Fibroblast of lung (primary cell): ENCODE results near the gene C4BPA. TPM values are rescaled to one million over a fixed set of nuclear protein-coding genes. Genes with fewer than 3 reads are reported as not detected.

Experiments used
- DNase-seq, 2 donors: peaks; one replicate each; pipeline versions ENCODE4 v3.0.0 to v3.0.0-alpha.2; 2010; ENCODE audit warnings: low read depth in 2 of 2
- H2AFZ ChIP-seq: 2 replicates; pipeline ENCODE4 v1.5.1; 2012; ENCODE audit warnings: low read length, control low read depth, inconsistent platforms
- H3K27ac ChIP-seq: 2 replicates; pipeline ENCODE4 v1.5.1; 2011; ENCODE audit warnings: low read length, control low read depth; ENCODE audit not compliant: insufficient read depth
- H3K27me3 ChIP-seq: 2 replicates; pipeline ENCODE4 v1.5.1; 2011; ENCODE audit warnings: mild to moderate bottlenecking, low read length; ENCODE audit not compliant: control insufficient read depth, insufficient read depth
- H3K36me3 ChIP-seq: 2 replicates; pipeline ENCODE4 v1.5.1; 2011; ENCODE audit warnings: low read length; ENCODE audit not compliant: control insufficient read depth, insufficient read depth
- H3K4me1 ChIP-seq: 2 replicates; pipeline ENCODE4 v1.5.1; 2011; ENCODE audit warnings: low read length; ENCODE audit not compliant: control insufficient read depth, insufficient read depth; ENCODE audit errors: extremely low read depth
- H3K4me2 ChIP-seq: 2 replicates; pipeline ENCODE4 v1.5.1; 2011; ENCODE audit warnings: low read length, control low read depth; ENCODE audit not compliant: insufficient read depth; ENCODE audit errors: extremely low read depth
- H3K4me3 ChIP-seq, 4 experiments: fragments of 200-600 bp in 1 of 4; sonication (generic) in 1 of 4; replicated peaks in 1 of 4; 2 replicates each; pipeline ENCODE4 v1.5.1; 2011 to 2016; ENCODE audit warnings: low read length in 4 of 4, low read depth in 3 of 4, mild to moderate bottlenecking in 3 of 4, control low read depth in 2 of 4, inconsistent platforms in 1 of 4, mixed read lengths in 1 of 4; ENCODE audit not compliant: insufficient read depth in 1 of 4; ENCODE audit errors: control extremely low read depth in 1 of 4
- H3K79me2 ChIP-seq: 2 replicates; pipeline ENCODE4 v1.5.1; 2012; ENCODE audit warnings: mild to moderate bottlenecking, low read length, inconsistent platforms; ENCODE audit not compliant: control insufficient read depth, insufficient read depth
- H3K9ac ChIP-seq: 2 replicates; pipeline ENCODE4 v1.5.1; 2011; ENCODE audit warnings: mild to moderate bottlenecking, low read length, control low read depth; ENCODE audit not compliant: insufficient read depth
- H3K9me3 ChIP-seq: 2 replicates; pipeline ENCODE4 v1.5.1; 2012; ENCODE audit warnings: low read depth, low read length; ENCODE audit not compliant: control insufficient read depth, insufficient read depth
- H4K20me1 ChIP-seq: 2 replicates; pipeline ENCODE4 v1.5.1; 2011; ENCODE audit warnings: low read length; ENCODE audit not compliant: control insufficient read depth, insufficient read depth; ENCODE audit errors: extremely low read depth
- CTCF ChIP-seq, 2 donors: IDR thresholded peaks in 1 of 2; conservative IDR thresholded peaks in 1 of 2; 1 replicate in 1 of 2; 2 replicates in 1 of 2; pipeline ENCODE4 v1.5.1; 2011 to 2012; ENCODE audit warnings: low read length in 2 of 2, control low read depth in 1 of 2, inconsistent platforms in 1 of 2, low read depth in 1 of 2, mild to moderate bottlenecking in 1 of 2
- EZH2 ChIP-seq: IDR thresholded peaks from 2 replicates; pipeline ENCODE4 v1.5.1; 2012; ENCODE audit warnings: low read length, control low read depth, mild to moderate bottlenecking; ENCODE audit errors: missing control alignments
- polyA plus RNA-seq, 2 donors: library from polyadenylated mRNA; depleted of rRNA in 1 of 2; stranded (reverse) in 1 of 2; unstranded in 1 of 2; fragments of >200 nt; gene quantifications; 2 replicates each; pipeline ENCODE4 v1.2.1, GENCODE V29; 2011 to 2012; ENCODE audit warnings: missing spikeins in 1 of 2
- total RNA-seq: library from RNA; depleted of rRNA; stranded (reverse); fragments of >200 nt; gene quantifications from 2 replicates; pipeline ENCODE4 v1.2.1, GENCODE V29; 2014

Gene C4BPA
- total and polyA plus RNA-seq, 2 donors (not counting 1 experiment from before 2014, with no cell fraction given): not detected

GRCh38 chr1:207124389-207124788 is 20.4 kb downstream of the C4BPA start:
- Histone ChIP-seq H3K27ac (no peak overlapping the region), H3K36me3 (no peaks in the 10 kb centered on the region), H3K9ac (no peak overlapping the region), H3K4me1 (no peaks in the 10 kb centered on the region), H3K4me2 (no peak overlapping the region), H3K4me3 (no peak overlapping the region), H3K9me3 (no peaks in the 10 kb centered on the region), H2AFZ (no peak overlapping the region), H3K27me3 (no peaks in the 10 kb centered on the region), H3K79me2 (no peaks in the 10 kb centered on the region), H4K20me1 (no peaks in the 10 kb centered on the region)
- TF ChIP-seq CTCF (conservative IDR thresholded peaks at IDR 0.05 in 1 of 2, IDR thresholded peaks at IDR 0.05 in 1 of 2; ENCODE audit: low read depth in 1 of 2, low read length in 2 of 2) (no peak), EZH2 (no peak)
- no peak for DNase-seq

GRCh38 chr1:207128336-207128921 is 24.4 kb downstream of the C4BPA start:
- Histone ChIP-seq H3K4me1 (no peaks in the 10 kb centered on the region), H2AFZ (no peak overlapping the region), H3K27ac (no peak overlapping the region), H3K79me2 (no peaks in the 10 kb centered on the region), H3K36me3 (no peaks in the 10 kb centered on the region), H3K4me3 (no peak overlapping the region), H4K20me1 (no peaks in the 10 kb centered on the region), H3K9me3 (no peaks in the 10 kb centered on the region), H3K27me3 (no peaks in the 10 kb centered on the region), H3K4me2 (no peak overlapping the region), H3K9ac (no peak overlapping the region)
- no peak for DNase-seq
- TF ChIP-seq CTCF (conservative IDR thresholded peaks at IDR 0.05 in 1 of 2, IDR thresholded peaks at IDR 0.05 in 1 of 2; ENCODE audit: low read depth in 1 of 2, low read length in 2 of 2) (no peak), EZH2 (no peak)

- H3K4me3 ChIP-seq: no peak overlapping the region
- no peaks in the 10 kb centered on the region for H3K4me1 ChIP-seq
- TF ChIP-seq CTCF (conservative IDR thresholded peaks at IDR 0.05 in 1 of 2, IDR thresholded peaks at IDR 0.05 in 1 of 2; ENCODE audit: low read depth in 1 of 2, low read length in 2 of 2) (no peak), EZH2 (no peak)
- DNase-seq: no peak
- H3K36me3 ChIP-seq: no peaks in the 10 kb centered on the region
- no peaks in the 10 kb centered on the region for H3K79me2 ChIP-seq
- no peak overlapping the region for H2AFZ ChIP-seq
- H3K9me3 ChIP-seq: no peaks in the 10 kb centered on the region
- H3K27me3 ChIP-seq: no peaks in the 10 kb centered on the region
- H3K27ac ChIP-seq: no peak overlapping the region
- no peak overlapping the region for H3K9ac ChIP-seq
- no peak overlapping the region for H3K4me2 ChIP-seq
- H4K20me1 ChIP-seq: no peaks in the 10 kb centered on the region
These were observed 25.0 kb downstream of the C4BPA start for GRCh38 chr1:207129053-207129452.
